HG02610 (cell line): Measurements from ENCODE around the gene DTX3L.

Experiments
- ATAC-seq: cut with Tn5 transposase; IDR thresholded peaks from one replicate; pipeline ENCODE4 v1.9.1; 2021; ENCODE audit warnings: mild to moderate bottlenecking, moderate library complexity; ENCODE audit not compliant: unreplicated experiment

Gene DTX3L

GRCh38 chr3:122564155-122564912, at the start of gene DTX3L, which contains the start of gene PARP9:
DTX3L (plus strand) TSS chr3:122564338; CDS start chr3:122564427, 89 bp downstream.
PARP9 (minus strand) TSS chr3:122564300; CDS start chr3:122559620, 4,680 bp downstream.
- ATAC-seq = peak; percentile 77

- ATAC-seq = no peak
Observed at GRCh38 chr3:122515020-122515468, 49.1 kb upstream of the DTX3L start.

GRCh38 chr3:122515870-122516269, 48.3 kb upstream of the DTX3L start:
- ATAC-seq = no peak

- no peak for ATAC-seq
Observed at GRCh38 chr3:122516846-122517360, 47.2 kb upstream of the DTX3L start.

- ATAC-seq = no peak
Observed at GRCh38 chr3:122519693-122520092, 44.4 kb upstream of the DTX3L start.

DNA sequence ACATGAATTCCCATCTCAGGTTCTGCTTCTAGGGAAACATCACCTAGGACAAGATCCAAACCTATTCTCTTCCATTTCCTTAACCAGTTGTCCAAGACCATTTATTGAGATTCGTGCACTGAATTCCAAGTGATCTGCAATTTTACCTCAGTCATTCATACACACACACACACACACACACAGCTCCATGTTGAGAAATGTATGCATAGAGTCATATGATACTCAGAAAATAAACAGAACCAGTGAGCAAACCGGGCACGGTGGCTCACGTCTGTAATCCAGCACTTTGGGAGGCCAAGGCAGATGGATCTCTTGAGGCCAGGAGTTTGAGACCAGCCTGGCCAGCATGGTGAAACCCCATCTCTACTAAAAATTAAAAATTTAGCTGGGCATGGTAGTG, 43.3 kb upstream of the DTX3L start:
- no peak for ATAC-seq

GRCh38 chr3:122523317-122523716, 40.8 kb upstream of the DTX3L start:
- ATAC-seq = no peak

DNA sequence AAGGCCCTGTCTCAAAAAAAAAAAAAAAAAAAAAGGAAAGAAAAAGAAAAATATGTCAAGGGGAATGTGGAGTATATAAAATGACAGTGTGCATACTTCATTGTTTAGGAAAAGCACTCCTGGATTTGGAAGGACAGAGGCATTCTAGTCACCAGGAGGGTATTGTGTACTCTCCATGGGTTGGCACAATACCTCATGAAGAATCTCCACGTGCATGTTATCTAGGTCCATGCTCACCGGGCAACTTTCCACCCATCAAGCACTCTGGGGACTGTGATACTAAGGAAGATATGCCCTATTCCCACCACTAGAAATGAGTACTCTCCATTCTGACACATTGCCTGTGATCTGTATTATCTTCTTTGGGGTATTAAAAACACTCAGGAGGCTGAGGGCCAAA, 34.0 kb upstream of the DTX3L start:
- no peak for ATAC-seq

DNA sequence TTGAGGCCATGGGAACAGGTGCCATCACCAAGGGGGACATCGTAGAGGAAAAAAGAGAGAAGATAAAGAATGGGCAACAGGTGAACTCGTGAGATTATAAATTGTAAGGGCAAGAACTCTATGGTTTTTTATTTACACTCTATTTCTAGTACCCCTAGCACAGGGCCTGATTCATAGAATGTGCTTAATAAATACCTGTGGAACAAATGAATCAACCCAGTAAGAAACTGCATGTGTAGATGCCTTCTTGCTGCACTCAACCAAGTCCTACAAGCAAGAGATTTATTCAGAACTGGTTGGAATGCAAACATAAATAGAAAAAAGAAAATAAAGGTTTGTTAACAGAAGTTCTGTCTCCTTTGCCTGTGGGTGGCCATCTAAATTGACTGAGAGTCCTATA, 30.7 kb upstream of the DTX3L start:
- ATAC-seq = peak; percentile 10

DNA sequence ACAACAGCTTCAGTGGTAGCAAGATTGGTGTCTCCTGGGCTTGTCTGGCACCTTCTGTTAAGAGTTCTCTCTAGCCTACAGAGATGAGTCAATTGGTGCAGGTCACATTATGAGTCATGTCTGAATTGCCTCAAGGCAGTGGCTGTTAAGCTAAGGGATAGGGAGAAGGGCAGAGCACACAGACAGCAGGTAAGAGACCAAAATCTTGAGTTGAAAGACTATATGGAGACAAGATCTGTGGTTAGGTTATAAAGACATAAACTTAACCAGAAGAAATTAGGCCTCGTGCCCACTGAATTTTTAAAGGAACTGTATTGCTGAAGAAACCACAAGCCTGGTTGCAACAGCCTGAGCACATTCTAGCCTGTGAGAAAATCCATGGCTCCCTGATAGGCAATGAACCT, 30.2 kb upstream of the DTX3L start:
- peak; percentile 100 for ATAC-seq

DNA sequence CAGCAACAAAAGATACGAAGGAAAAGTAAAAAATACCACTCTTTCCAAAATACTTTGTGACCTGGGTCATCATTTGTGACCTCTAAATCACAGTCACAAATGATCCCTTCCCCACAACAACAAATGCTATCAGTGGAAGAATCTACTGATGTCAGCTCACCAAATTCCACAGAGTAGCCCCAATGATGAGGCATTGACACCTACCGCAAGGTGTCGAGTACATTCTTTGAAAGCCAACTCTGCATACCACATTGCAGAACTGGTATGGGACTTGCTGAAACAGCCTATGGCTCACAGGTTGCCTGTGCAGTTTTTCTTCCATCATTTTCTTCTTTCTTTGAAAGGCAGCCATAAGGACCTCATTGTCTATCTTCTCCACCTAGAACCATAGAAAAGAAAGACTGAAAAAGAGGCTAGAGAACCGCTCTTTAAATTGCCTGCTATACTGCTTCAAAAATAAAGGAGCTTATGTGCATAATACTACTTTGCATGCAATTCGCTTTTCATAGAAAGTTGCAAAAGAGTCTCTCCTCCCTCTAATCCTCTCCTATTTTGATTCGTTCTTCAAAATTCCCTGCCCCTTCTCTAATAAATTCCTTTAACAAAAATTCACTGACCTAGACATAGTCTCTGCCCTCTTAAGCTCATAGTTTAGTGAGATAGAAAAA, 28.0 kb upstream of the DTX3L start:
- no peak for ATAC-seq

DNA sequence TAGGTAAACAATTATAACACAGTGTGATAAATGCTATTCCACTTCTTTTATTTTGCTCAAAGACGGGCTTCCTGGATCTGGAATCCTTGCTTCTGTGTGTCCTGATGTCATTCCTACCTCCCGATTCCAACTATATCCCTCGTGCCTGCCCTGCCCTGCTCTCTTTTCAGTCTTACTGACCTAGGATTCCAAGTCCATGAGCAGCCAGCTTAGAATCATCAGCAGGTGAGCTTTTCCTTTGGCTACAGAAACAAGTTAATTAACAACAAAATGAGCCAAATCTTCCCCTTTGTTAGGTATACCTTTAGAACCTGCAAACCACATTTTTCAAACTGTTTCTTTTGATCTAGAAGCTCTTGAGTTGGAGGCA, 27.5 kb upstream of the DTX3L start:
- ATAC-seq = no peak

DNA sequence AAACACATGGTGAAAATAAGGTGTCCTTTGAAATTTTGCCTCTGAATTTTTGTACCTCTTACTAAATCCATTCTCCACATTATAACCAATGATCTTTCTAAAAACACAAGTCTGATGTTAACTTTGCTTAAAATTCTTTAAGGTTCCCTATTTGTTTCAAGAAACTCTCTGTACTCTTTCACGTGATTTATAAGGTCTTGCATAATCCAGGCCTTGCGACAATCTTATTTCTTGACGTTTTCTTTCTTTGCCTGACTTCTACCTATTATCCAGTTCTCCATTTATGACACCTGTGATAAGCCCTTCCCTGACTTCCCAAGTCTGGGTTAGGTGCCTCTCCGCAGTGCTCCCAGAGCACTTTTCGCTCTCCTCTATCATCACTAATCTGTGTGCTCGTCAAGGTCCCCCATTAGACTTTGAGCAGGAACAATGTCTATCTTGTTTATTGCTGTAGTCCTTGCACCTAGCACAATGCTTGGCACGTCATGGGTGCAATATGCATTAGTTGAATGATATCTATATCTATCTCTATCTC, 25.1 kb upstream of the DTX3L start:
- ATAC-seq = no peak

GRCh38 chr3:122546151-122546550, 18.0 kb upstream of the DTX3L start:
- ATAC-seq = no peak

DNA sequence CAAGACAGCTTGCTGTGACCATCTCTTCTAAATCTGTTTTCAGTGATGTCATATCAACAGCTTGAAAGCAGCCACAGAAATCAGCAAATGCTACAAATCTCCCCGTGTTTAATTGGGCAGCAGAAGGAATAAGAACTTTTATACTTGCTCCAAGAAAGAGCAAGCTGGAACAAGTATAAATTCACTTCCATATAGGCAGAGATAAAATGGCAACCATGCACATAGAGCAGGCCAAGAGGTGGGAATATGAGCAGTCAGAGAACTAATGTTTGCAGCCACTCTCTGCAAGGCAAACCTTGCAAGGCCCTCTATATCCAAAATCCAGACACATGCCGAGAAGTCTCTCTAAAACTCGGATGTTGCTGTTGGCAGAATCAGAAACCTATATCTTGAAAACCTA, 16.1 kb upstream of the DTX3L start:
- ATAC-seq = no peak

GRCh38 chr3:122548619-122549018, 15.5 kb upstream of the DTX3L start:
- ATAC-seq = no peak

DNA sequence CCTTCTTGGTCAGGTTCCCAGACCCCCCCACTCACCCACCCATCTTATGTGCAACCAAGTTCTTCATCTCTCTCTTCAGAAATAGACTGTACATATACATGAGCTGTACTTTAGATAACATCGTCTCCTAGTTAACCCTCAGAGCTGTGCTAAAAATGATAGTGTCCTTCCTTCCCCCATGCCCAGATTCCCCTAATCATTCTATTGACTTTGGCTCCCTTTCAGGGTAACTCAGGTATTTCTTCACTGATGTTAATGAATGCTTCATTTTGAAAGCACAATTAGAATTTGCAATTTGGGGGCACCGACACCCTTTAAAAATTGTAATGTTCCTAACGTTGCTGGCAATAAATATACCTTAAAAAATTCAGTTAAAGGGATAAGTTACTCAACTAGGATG, 11.0 kb upstream of the DTX3L start:
- no peak for ATAC-seq

GRCh38 chr3:122555275-122556071, 8.7 kb upstream of the DTX3L start:
- ATAC-seq = no peak

- no peak for ATAC-seq
Observed at GRCh38 chr3:122557356-122557755, 6.8 kb upstream of the DTX3L start.

GRCh38 chr3:122558605-122559004, 5.5 kb upstream of the DTX3L start:
- no peak for ATAC-seq

- no peak for ATAC-seq
Observed at GRCh38 chr3:122559906-122560305, 4.2 kb upstream of the DTX3L start.
